HG02678 (cell line): ENCODE data around the gene COL7A1.
"Not testable (repeated sequence)": the region's sequence is repeated elsewhere in the genome, so short reads cannot be mapped to it uniquely, and the experiment has no call there.

Experiments used
- ATAC-seq: cut with Tn5 transposase; IDR thresholded peaks from one replicate; pipeline ENCODE4 v1.9.1; 2021; ENCODE audit warnings: mild to moderate bottlenecking, moderate library complexity; ENCODE audit not compliant: unreplicated experiment

COL7A1 gene

DNA sequence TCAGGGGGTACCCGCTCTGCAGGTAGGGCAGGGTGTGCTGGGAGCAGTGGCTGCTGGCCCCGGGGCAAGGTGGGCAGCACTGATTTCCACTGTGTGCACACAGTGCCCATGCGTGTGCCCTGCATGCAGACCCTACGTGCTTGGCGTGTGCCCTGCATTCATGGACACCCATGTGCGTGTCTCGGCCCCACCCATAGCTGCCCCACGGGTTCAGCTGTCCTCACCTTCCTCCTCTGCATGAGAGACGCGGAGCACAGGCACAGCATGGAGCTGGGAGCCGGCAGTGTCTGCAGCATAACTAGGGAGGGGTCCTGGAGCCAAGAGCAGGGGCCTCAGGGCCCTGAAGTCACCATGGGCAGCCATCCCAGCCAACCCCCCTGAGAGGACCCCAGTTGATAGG is 29.9 kb downstream of the COL7A1 start:
- no peak for ATAC-seq

GRCh38 chr3:48564667-48565066 is 30.5 kb downstream of the COL7A1 start:
- no peak for ATAC-seq

DNA sequence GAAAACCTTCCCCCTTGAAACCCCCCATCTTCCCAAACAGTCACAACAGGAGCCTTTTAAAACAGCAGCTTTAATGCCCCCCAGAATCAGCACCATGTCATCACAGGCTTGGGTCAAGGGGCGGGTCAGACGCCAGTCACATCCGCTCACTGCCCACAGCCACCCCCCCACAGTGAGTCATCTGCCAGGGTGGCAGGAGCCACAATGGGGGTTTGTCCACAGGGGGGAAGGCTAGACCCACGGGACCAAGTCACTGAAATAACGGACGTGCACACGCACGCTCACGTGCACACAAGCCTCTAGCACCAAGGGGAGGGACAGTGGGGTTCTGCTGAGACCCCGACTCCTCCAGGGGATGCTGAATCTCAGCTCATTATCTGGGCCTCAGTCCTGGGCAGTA is 31.1 kb downstream of the COL7A1 start:
- no peak for ATAC-seq

- no peak for ATAC-seq
Measured at GRCh38 chr3:48563382-48563918, 31.7 kb downstream of the COL7A1 start, which contains the start of gene UCN2. Gene UCN2, minus strand, starts transcription at chr3:48563781. Its CDS starts 657 bp downstream, at chr3:48563124.

DNA sequence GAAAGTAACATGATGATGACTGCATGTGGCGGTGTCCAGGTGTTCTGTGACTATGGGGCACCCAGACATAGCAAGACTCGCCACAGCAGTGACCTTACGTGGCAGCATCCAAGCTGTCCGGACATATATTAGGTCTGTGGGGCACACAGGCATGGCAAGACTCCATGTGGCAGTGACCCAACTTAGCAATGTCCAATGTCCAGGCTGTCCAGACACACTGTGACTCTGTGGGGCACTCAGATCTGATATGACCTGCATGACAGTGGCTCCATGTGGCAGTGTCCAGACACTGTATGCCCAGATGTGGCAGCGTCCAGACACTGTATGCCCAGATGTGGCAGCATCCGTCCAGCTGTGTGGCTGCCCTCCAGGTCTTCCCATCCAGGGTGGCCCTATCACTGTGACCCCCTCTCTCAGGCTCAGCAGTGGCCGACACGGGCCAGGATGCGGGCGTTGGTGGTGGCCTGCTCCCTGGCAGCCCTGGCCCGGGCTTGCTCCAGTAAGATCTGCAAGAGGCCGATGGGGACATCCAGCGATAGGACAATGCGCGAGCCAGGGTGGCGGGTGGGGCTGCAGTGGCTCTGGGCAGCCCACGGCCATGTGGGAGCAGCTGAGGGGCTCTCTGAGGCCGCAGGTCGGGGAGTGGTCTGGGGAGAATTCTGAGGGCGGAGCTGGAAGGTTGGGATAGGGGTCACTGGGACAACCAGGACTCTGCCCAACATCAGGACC is 32.6 kb downstream of the COL7A1 start:
- no peak for ATAC-seq

GRCh38 chr3:48561045-48561736 is 33.9 kb downstream of the COL7A1 start:
- no peak for ATAC-seq

DNA sequence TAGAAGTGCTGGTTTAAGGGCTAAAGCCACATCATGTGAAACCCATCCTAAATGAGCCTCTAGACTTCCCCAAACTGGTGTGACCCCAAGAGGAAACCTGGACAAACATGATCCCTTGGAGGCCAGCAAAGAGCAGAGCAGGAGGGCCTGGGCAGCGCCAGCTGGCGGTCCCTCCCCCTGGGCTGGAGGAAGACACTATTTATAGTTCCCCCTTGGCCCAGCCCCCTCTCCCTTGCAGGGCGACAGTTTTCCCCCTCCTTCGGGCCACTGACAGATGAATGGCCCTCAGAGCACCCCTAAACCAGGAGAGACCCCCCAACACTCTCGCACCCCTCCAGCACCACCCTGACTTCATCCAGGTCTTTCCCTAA is 34.5 kb downstream of the COL7A1 start:
- ATAC-seq = no peak

DNA sequence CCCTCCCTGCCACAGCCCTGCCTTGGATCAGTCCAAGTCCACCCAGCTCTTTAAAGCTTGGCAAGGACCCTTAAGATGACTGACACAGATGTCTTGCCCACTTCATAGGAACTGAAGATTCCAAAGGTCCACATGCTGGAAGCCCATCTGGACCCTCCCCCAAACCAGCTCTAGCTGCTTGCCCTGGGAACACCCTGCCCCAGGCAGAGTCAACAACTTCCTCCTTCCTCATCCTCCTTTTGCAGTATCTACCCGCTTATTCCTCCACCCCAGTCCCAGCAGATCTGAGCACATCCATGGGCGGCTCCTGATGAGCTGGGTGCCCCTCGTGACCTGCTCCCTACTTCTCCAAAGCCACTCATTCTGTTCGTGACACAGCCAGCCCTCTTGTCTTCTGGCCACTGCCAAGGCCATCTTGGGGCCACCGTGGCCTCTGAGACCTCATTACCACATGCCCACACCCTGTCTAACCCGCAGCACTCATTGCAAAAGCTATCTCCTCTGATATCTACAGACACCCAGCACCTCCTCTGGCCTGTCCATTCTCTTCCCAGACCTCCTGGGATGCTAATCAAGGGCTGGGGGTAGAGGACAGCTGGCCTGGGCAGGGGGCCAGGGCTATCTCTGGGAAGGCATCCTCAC is 36.5 kb downstream of the COL7A1 start:
- ATAC-seq = no peak

DNA sequence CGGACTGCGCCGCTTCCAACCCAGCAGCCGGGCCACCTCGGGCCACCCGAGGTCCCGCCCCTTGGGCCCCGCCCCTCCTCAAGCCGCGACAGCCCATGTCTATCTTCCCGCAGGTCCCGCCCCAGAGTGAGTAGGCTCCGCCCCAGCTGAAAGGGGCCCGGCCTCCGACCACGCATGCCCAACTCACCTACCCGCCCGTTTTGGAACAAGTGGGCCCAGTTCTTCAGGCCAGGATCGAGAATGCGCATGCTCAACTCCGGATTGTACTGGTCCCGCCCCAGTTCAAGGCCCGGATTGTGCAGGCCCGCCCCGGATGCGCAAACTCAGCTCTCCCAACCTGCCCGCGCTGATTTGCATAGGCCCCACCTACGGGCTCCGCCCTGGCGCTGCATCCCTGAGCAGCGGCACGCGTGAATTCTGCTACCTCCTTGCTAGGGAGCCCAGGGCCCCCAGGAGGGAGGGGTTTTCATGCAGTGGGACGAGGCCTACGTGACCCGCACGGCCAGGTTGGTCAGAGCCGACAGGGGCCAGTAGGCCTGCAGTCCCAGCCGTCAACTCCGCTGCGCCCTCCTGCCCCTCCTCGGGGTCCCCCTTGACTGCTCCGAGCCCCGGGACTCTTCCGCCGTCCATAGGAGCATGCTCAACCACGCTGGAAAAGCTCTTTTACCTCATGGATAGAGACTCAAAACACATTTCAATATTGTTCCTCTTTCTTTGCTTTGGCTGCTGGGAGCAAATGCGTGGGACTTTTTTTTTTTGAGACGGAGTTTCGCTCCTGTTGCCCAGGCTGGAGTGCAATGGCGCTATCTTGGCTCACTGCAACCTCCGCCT is 38.1 kb downstream of the COL7A1 start, which contains the start of gene PFKFB4:
TSS of gene PFKFB4 (minus strand) at position 8 of the 831 bp plus-strand sequence. CDS start 26 bp downstream, outside the sequence.
- ATAC-seq = peak; percentile 87

- no peak for ATAC-seq
Measured at GRCh38 chr3:48555949-48556795, 39.0 kb downstream of the COL7A1 start.

- no peak for ATAC-seq
Measured at GRCh38 chr3:48555231-48555948, 39.7 kb downstream of the COL7A1 start.

GRCh38 chr3:48553886-48554845 is 41.0 kb downstream of the COL7A1 start:
- no peak for ATAC-seq

DNA sequence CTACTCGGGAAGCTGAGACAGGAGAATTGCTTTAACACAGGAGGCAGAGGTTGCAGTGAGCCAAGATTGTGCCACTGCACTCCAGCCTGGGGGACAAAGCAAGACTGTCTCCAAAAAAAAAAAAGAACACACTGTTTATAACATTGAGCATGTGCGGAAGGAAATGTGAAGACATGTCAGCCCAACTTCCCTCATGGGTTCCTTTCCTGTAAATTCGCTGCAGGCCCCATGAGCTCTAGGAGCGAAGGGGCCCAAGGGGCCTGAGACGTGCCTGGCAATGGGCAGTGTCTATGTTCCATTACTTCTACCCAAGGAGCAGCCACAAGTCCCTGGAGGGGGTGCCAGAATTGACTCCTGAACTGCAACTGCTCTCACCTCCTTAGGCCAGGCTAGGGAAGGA is 41.8 kb downstream of the COL7A1 start:
- ATAC-seq = no peak

DNA sequence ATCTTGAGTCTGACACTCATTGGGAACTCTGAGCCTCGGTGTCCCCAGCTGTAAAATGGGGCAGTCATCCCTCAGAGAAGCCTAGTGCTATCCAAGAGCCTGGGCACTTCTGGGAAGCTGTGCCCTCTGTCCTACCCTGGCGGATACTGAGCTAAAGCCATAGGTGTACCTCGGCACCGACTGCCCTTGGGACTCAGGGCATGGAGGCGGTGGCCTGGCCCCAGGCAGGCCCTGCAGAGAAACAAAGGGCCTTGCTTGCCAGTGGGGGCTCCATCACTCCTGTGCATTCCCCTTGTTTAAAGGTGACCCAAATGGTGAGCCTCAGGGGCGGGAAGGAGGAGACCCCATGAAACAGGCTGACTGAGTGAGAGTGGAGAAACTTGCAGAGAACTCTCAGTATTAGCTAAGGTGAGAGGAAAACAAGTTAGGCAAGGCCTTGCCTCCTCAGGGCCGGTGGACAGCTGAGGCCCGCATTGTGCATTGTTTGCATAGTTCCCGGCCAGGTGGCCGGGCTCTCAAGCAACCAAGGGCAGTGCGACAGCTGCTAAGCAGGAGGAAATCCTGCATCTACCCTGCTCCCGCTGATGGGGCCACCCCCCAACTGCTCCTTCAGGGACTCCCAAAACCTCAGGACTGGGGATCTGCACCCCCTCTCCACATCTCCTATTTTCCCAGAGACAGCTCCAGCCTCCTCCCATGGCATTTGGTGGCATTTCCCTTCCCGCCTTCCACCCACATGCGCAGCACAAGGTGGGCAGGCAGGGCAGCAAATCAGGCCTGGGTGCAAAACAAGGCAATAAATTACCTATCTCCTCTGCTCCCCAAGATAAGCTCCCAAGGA is 42.8 kb downstream of the COL7A1 start:
- no peak for ATAC-seq

DNA sequence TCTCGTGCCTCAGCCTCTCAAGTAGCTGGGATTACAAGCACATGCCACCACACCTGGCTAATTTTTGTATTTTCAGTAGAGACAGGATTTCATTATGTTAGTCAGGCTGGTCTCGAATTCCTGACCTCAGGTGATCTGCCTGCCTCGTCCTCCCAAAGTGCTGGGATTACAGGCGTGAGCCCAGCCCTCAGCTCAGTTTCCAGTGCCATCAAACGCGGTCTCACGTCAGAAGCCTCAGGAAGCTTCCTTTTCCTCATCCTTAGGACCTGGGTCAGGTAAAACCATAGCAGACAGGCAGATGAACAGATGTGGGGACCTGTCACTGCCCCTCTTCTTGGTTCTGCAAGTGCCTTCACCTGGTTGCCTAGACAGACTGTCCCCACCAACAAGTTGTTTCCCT is 43.5 kb downstream of the COL7A1 start:
- ATAC-seq = not testable (repeated sequence)

GRCh38 chr3:48548729-48549705 is 46.1 kb downstream of the COL7A1 start:
- peak; percentile 69 for ATAC-seq
